Hematopoietic multipotent progenitor cell (in vitro differentiated cells): ENCODE measurements around the gene GATB. TPM values are rescaled to one million over a fixed set of nuclear protein-coding genes. Genes with fewer than 3 reads are reported as not detected.

Experiments used
- DNase-seq, 3 donors: peaks; one replicate each; pipeline ENCODE4 v3.0.0-alpha.2; 2011 to 2015; ENCODE audit warnings: low read depth in 2 of 3, low spot score in 2 of 3
- total RNA-seq: library from RNA; depleted of rRNA; stranded (reverse); fragments of >200 nt; gene quantifications from one replicate; pipeline ENCODE4 v1.2.3, GENCODE V29; 2012

Gene GATB
- total RNA-seq, 1 donor: 17.0 TPM

- no peak for DNase-seq
These were observed 82.5 kb downstream of the GATB start for GRCh38 chr4:151678048-151678872.

GRCh38 chr4:151677193-151677592 lies 83.6 kb downstream of the GATB start:
- DNase-seq: no peak

DNA sequence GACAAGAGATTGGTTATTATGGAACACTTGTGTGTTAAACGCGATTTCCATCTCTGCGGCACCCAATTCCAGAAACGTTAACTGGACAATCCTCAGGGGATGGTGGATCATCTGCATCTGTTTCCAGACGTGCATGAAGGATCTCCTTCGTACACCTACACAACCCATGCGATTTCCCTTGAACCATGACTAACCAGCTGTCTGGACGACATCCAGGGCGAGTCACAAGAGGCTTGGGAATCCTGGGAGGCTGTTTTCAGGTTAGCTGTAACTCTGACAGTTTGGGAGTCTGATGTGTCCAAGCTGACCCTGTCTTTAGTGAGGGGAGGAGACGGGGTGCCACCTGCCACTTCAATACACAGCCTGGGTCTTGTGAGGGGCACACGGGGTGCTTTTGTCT lies 84.5 kb downstream of the GATB start:
- no peak for DNase-seq

DNA sequence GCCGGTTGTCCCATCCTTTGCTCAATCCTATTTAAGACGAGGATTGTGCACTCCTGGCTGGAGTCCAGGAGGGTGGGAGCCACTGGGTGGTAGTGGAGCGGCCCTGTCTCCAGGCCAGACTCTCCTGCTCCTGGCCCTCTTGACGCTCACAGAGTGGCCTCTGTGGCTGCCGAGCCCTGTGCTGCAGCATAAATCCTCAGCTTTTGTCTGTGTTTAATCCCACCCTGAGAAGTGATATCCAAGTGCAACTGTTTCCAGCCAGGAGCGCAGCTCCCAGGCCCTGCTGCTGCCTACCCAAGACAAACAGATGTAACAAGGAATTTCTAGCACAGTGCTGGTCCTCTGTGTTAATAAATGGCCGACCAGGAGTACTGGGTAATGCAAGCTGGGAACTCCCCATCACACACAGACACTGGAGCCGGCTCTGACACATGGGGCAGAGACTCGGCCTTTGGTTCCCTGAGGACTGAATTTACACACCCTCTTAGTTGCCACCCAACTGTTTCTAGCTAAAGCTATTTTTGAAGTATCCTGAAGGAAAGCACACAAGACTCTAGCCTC lies 85.3 kb downstream of the GATB start:
- no peak for DNase-seq

DNA sequence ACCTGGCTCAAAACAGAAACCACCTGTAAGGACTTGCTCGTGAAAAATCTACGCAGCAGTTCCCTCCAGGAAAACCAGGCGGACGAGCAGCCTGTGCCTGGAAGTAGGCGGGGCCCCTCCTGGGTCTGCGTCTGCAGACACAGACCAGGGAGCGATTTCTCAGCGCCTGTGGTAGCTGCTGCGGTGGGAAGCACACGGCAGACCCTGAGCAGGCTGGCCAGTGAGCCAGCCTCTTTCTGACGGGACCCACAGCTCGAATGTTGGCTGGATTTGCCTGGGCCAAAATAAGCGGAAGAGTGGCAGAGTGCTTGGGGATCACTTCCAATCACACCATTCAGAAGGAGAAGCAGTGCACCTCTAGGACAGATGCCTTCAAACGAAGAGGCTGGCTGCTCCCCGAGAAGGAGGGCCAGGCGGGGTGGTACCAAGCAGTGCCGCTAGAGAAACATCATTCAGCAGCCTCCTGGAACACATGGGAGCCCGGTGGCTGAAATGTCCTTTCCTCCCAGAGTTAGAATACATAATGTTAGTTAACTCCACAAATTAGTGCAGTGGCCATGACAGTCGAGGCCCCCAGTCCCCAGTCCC lies 85.9 kb downstream of the GATB start:
- no peak for DNase-seq

DNA sequence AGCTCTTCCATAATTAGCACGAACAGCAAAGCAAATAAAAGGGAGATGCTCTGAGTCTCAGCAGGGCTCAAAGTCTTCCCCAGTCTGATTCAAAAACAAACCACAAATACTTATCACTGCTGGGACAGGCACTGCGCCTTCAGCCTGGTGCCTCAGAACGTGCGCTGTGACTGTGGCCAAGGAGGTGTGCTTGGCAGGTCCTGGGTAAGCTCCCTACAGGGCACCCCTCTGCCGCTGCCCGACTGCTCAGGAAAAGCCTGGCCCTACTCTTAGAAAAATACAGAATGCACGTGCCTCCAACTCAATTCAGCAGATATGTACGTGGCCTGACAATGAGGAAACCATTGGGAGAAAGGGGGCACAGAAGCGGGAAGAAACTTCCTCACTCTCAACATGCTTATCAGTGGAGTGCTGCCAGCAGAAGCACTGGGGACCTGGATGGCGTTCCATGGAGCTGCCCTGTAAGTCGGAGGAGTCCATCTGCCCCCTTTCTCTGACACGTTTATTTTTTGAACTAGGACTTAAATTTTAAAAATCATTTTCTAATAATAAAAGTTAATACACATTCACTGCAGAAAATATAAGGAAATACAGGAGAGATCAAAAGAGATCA lies 86.8 kb downstream of the GATB start:
- DNase-seq: peak in 1 of 3 donors; percentile 3

GRCh38 chr4:151672996-151673395 lies 87.8 kb downstream of the GATB start:
- no peak for DNase-seq

GRCh38 chr4:151671541-151672059 lies 89.2 kb downstream of the GATB start:
- DNase-seq: peak in 2 of 3 donors; percentile 38 to 39

DNA sequence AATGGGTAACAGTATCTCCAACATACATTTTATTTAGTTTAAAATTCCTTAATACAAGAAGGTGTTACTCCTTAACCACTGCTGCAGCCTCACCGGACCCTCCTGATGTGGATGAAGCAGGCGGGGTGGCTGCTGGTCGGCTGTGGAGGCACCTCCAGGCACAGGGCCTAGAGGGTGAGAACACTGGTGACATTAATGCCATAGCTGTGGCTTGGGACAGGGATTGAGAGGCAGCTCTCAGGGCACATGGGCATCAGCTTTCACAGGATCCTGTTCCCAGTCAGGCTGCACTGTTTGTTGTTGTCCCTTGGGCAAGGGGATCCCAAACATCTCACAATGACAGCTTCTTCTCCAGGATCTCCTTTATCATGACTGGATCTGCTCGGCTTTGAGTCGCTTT lies 90.0 kb downstream of the GATB start:
- no peak for DNase-seq

- DNase-seq: no peak
These were observed 90.8 kb downstream of the GATB start for GRCh38 chr4:151669990-151670389.

DNA sequence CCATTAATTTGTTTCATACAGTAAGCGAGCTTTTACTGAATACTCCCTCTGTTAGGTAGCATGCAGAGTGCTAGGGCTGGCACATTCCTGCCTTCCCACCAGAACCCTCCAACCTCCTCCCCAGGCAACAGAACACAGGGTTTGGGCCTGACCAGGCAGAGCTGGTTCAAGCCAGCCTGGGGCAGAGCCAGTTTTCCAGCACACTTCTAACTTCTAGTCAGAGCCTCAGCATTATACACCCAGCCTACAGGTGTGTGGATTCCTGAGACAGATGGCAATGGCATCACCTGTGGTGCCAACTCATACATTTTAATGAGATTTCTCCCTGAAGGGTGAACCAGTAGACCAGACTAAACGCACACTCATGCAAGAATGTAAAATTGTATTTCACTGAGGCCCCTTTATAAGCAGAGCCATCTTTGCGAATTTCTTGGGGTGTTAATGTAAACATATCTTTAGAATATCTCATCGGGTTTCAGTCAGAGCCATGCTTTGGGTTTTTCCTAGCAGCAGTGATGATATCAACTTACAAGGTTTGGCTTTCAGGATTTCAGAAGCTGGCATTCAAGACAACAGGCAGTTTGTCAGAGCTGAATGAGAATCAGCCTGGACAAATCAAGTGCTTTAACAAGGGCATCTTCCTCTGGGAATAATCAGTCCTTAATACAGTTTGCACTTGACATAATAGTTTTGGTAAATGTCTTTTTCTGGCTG lies 92.0 kb downstream of the GATB start:
- DNase-seq: no peak

GRCh38 chr4:151667666-151668065 lies 93.1 kb downstream of the GATB start:
- DNase-seq: no peak

- DNase-seq: no peak
These were observed 93.8 kb downstream of the GATB start for GRCh38 chr4:151667048-151667447.

DNA sequence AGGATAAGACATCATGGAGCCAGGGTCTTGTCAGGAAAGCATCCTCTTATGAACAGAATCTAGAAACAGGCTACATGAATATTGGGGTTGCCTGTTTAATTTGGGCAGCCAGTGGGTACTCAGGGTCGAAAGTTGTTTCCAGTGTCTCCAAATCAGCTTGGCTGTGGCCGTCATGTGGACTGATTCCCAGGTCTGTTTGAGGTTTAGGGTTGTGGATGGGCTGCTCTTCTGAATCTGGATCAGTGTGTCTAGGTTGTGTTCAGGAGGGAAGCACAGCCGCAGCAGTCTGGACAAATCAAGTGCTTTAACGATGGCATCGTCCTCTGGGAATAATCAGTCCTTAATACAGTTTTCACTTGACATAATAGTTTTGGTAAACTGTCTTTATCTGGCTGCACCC lies 94.3 kb downstream of the GATB start:
- DNase-seq: no peak

DNA sequence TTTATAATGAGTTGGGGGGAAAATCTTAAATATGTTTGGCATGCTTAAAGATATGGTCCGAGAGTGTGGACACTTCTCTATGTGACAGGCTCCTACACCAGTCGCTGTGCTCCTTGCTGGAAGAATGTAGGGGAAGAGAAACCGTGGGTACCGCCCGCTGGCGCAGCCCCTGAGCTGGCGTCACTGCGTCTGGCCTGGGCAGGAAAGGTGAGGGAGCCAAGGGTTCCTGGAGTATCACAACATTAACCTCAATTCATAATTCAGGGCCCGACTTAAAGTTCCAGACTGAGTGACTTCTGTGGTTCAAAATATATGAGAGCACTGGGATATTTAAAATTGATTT lies 95.1 kb downstream of the GATB start:
- no peak for DNase-seq

DNA sequence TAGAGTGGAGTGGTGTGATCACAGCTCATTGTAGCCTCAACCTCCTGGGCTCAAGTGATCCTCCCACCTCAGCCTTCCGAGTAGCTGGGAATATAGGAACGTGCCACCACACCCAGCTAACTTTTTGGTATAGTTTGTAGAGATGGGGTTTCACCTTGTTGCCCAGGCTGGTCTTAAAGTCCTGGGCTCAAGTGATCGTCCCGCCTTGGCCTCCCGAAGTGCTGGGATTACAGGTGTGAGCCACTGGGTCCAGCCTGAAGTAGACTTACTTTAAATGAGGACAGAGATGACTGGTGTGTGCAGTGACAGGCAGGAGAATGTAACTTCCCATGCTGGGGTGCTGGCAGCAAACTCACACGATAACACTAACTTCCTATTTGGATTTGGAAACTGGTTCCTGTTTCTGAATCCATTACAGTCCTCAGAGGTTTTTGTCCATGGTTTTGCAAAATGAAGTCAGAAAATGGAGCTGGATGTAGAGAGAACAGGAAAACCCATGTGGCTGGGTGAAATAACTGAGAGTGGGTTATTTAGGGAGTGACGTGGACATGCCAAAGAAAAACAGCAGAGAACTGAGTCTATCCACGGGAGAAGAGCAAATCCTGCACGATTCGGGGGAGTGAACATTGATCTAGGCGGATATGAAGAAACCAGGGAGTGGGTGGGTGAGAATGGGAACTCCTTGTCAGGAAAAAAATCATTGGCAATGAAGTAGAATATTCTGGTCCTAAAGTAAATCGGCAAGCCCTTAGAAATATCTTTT lies 95.6 kb downstream of the GATB start:
- no peak for DNase-seq

DNA sequence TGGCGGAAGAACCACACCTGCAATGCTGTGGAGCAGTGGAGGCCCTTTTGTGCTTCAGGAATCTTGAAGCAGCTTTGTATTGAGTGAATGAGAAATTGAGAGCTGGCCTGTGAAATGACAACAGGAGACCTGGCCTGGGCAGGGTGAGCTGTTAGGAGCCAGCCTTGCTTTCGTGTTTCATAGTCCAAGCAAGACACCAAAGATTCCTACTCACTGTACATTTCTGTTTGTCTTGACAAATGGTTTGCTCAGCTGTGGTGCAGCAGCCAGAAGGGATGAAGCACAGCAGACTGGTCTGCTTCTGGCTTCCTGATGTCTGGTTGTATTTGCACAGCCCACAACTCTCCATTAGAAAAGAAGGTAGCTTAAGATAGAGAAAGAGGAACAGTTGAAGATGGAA lies 96.5 kb downstream of the GATB start:
- no peak for DNase-seq

DNA sequence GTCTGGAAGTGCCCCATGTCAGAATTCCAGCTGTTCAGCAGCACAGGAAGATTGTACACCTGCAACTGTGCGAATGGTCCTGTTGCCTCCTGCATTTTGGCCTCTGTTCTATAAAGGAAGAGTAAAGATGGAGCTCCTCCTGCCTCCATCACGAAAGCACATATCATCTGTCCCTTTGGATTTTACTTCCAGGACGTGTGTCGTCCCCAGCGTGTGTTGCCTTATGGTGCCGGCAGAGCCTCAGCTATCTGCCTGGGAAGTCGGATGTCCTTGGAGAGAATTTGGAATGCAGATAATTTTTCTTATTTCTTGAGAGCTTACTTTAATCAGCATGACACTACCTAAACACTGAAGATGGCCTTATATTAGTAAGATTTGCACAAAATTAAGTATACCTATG lies 97.7 kb downstream of the GATB start:
- DNase-seq: no peak

DNA sequence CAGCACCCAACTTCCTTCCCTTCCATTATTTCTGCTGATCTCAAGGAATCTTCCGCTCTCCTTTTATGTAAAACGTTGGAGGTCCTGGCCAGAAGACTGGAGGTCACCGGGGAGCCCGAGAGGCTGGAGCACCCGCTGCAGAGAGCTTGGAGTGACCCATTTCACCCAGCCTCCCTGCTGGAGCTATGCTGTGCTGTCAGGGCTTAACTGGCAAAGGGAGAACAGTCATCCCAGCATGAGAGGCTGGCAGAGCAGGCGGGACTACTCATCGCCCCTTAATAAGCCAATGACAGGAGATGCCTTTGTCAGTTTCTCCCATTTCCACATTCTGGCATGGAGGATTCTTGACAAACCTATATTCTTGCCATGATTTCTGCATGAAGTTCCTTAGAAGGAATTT lies 98.9 kb downstream of the GATB start:
- DNase-seq: no peak

- no peak for DNase-seq
These were observed 100.1 kb downstream of the GATB start for GRCh38 chr4:151660676-151661075.
